ENCODE measurements around the gene MOCS3. TPM values are rescaled to one million over a fixed set of nuclear protein-coding genes. Genes with fewer than 3 reads are reported as not detected.

MOCS3 gene
- total and polyA plus RNA-seq, 10 of the 15 experiments (the other 5 are each of a cell fraction or from before 2014, with no cell fraction given), result 0.87 to 5.9 (median 3.6) TPM

GRCh38 chr20:50995506-50995905 is 36.9 kb downstream of the MOCS3 start (continued):
- no peak for TF ChIP-seq SMC3 (IDR thresholded peaks at IDR 0.05; ENCODE audit: borderline replicate concordance, low read length)
- no peak for TF ChIP-seq FOXM1 (IDR thresholded peaks at IDR 0.05; ENCODE audit: low read depth, low read length)

GRCh38 chr20:50996901-50997865 is 38.6 kb downstream of the MOCS3 start:
- Histone ChIP-seq H3K79me2 (ENCODE audit: control insufficient read depth, insufficient read depth, low read length) (no peaks in the 10 kb centered on the region), H3K27ac (ENCODE audit: control insufficient read depth, insufficient read depth) (no peak overlapping the region), H2AFZ (ENCODE audit: control insufficient read depth, low read depth, low read length) (no peak overlapping the region), H3K4me1 (ENCODE audit: control insufficient read depth, insufficient read depth, low read length) (no peaks in the 10 kb centered on the region), H4K20me1 (ENCODE audit: control insufficient read depth, insufficient read depth) (no peaks in the 10 kb centered on the region), H3K4me2 (ENCODE audit: control insufficient read depth, insufficient read depth) (no peak overlapping the region), H3K9ac (ENCODE audit: control insufficient read depth, insufficient read depth, low read length) (no peak overlapping the region), H3K4me3 (no peak overlapping the region), H3K27me3 (replicated peaks in 1 of 2; ENCODE audit: control insufficient read depth in 2 of 2, insufficient read depth in 2 of 2, low read length in 1 of 2) (peaks cover 0 to 2% of the 10 kb centered on the region in 2 experiments; a peak in 2 of 4 replicates), H3K9me3 (replicated peaks; ENCODE audit: control insufficient read depth, insufficient read depth, low read length) (no peaks in the 10 kb centered on the region), H3K36me3 (ENCODE audit: control insufficient read depth in 2 of 2, insufficient read depth in 2 of 2, low read length in 1 of 2) (no peaks in the 10 kb centered on the region)
- 20% methylated on average over 10 of the region's 10 CpGs for WGBS (ENCODE audit: insufficient coverage, insufficient replicate concordance, low lambda C conversion rate, missing lambda C conversion rate)
- no peak for TF ChIP-seq NFIC (IDR thresholded peaks at IDR 0.05; ENCODE audit: low read depth, low read length)
- TF ChIP-seq, protein P1, sequence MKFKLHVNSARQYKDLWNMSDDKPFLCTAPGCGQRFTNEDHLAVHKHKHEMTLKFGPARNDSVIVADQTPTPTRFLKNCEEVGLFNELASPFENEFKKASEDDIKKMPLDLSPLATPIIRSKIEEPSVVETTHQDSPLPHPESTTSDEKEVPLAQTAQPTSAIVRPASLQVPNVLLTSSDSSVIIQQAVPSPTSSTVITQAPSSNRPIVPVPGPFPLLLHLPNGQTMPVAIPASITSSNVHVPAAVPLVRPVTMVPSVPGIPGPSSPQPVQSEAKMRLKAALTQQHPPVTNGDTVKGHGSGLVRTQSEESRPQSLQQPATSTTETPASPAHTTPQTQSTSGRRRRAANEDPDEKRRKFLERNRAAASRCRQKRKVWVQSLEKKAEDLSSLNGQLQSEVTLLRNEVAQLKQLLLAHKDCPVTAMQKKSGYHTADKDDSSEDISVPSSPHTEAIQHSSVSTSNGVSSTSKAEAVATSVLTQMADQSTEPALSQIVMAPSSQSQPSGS (IDR thresholded peaks at IDR 0.05; ENCODE audit: low read length), result no peak
- no peak for TF ChIP-seq WRNIP1 (IDR thresholded peaks at IDR 0.05; ENCODE audit: borderline replicate concordance, low read depth, low read length)
- TF ChIP-seq POLR2AphosphoS2 (IDR thresholded peaks at IDR 0.05; ENCODE audit: low read depth, low read length), result no peak
- ChIA-PET CTCF (interaction anchor here (0.9 to 3.2 kb wide), 3 partner anchors 10 to 32 kb away, joined by 4 to 20 read pairs (median 4); no protein-coding TSS in a partner anchor), RAD21 (ENCODE audit: unreplicated experiment) (no interaction called here), SMC1A (ENCODE audit: uncharacterized antibody, unreplicated experiment) (interaction anchor here (2.3 kb wide), 1 partner anchor 10 kb away, joined by 8 read pairs; no protein-coding TSS in a partner anchor), POLR2A (no interaction called here)
- no peak for FAIRE-seq
- in situ Hi-C loops (cut with MboI) (no loop called here), intact Hi-C loops (cut with micrococcal nuclease; ENCODE audit: unreplicated experiment) (no loop called here)
- BruUV-seq (replicated peaks), result no TSS peak
- no peak for DNase-seq (ENCODE audit: low read depth, low spot score)
- no peak for ATAC-seq
